B cell (primary cell): ENCODE measurements around the gene EIF3J.

Experiments
- EZH2 ChIP-seq: IDR thresholded peaks from 2 replicates; pipeline ENCODE4 v1.6.1; 2012; ENCODE audit warnings: borderline replicate concordance, low read depth, mild to moderate bottlenecking, moderate library complexity, low read length; ENCODE audit not compliant: insufficient read depth, poor library complexity, severe bottlenecking
- TF ChIP-seq, protein P1 (sequence below): fragments of 200-600 bp; IDR thresholded peaks from one replicate; pipeline ENCODE4 v1.8.0; 2022; ENCODE audit warnings: antibody characterized with exemption, mild to moderate bottlenecking

DNA sequence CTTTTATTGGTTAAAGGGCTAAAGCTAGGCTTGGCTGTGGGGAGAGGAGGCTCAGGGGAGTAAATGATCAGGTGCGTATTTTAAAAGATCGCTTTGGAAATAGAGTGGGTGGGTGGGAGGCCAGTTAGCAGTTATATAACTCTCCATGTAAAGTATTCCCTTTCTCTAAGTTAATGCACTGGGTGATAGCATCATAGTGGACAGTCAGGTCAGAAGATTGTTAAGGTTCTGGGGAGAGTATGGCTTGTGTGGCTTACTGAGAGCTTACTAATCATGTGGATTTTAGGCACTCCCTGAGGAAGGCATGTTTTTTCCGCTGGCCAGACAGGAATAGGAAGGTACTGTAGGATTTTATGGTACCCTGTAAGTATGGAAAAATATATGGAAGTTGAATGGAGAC is 6.3 kb upstream of the EIF3J start:
- TF ChIP-seq, protein P1, sequence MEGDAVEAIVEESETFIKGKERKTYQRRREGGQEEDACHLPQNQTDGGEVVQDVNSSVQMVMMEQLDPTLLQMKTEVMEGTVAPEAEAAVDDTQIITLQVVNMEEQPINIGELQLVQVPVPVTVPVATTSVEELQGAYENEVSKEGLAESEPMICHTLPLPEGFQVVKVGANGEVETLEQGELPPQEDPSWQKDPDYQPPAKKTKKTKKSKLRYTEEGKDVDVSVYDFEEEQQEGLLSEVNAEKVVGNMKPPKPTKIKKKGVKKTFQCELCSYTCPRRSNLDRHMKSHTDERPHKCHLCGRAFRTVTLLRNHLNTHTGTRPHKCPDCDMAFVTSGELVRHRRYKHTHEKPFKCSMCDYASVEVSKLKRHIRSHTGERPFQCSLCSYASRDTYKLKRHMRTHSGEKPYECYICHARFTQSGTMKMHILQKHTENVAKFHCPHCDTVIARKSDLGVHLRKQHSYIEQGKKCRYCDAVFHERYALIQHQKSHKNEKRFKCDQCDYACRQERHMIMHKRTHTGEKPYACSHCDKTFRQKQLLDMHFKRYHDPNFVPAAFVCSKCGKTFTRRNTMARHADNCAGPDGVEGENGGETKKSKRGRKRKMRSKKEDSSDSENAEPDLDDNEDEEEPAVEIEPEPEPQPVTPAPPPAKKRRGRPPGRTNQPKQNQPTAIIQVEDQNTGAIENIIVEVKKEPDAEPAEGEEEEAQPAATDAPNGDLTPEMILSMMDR = no peak
- TF ChIP-seq EZH2 = no peak
